GM18907 (cell line): ENCODE data around the gene AOPEP.

Experiments used
- ATAC-seq: cut with Tn5 transposase; IDR thresholded peaks from one replicate; pipeline ENCODE4 v1.9.1; 2021; ENCODE audit warnings: mild to moderate bottlenecking, moderate library complexity; ENCODE audit not compliant: unreplicated experiment

Gene AOPEP

GRCh38 chr9:95028853-95029219, 302.3 kb downstream of the AOPEP start:
- no peak for ATAC-seq

- no peak for ATAC-seq
These were observed 302.8 kb downstream of the AOPEP start for GRCh38 chr9:95029288-95029687.

GRCh38 chr9:95029720-95030119, 303.2 kb downstream of the AOPEP start:
- no peak for ATAC-seq

GRCh38 chr9:95030344-95030743, 303.8 kb downstream of the AOPEP start:
- no peak for ATAC-seq

GRCh38 chr9:95030920-95031642, 304.6 kb downstream of the AOPEP start:
- no peak for ATAC-seq

GRCh38 chr9:95031711-95032461, 305.4 kb downstream of the AOPEP start:
- no peak for ATAC-seq

GRCh38 chr9:95032580-95033341, 306.3 kb downstream of the AOPEP start:
- ATAC-seq, result no peak

GRCh38 chr9:95035846-95036245, 309.3 kb downstream of the AOPEP start:
- ATAC-seq, result no peak

- no peak for ATAC-seq
These were observed 310.2 kb downstream of the AOPEP start for GRCh38 chr9:95036676-95037075.

GRCh38 chr9:95037789-95038521, 311.5 kb downstream of the AOPEP start:
- no peak for ATAC-seq

GRCh38 chr9:95038666-95039065, 312.2 kb downstream of the AOPEP start:
- no peak for ATAC-seq

GRCh38 chr9:95040106-95040505, 313.6 kb downstream of the AOPEP start:
- ATAC-seq, result no peak

- no peak for ATAC-seq
These were observed 317.3 kb downstream of the AOPEP start for GRCh38 chr9:95043826-95044225.

GRCh38 chr9:95044731-95045508, 318.4 kb downstream of the AOPEP start:
- no peak for ATAC-seq

GRCh38 chr9:95045751-95046150, 319.3 kb downstream of the AOPEP start:
- no peak for ATAC-seq

- no peak for ATAC-seq
These were observed 321.1 kb downstream of the AOPEP start for GRCh38 chr9:95047452-95048224.

GRCh38 chr9:95048225-95049087, 322.0 kb downstream of the AOPEP start:
- no peak for ATAC-seq

GRCh38 chr9:95049761-95050160, 323.3 kb downstream of the AOPEP start:
- no peak for ATAC-seq
